Endodermal cell (in vitro differentiated cells): ENCODE measurements around the gene ERAL1. TPM values are rescaled to one million over a fixed set of nuclear protein-coding genes. Genes with fewer than 3 reads are reported as not detected.

Source experiments
- DNase-seq: peaks from one replicate; pipeline ENCODE4 v3.0.0-alpha.2; 2017
- H3K27ac ChIP-seq: 2 replicates; pipeline ENCODE4 v1.5.1; 2013; ENCODE audit warnings: mild to moderate bottlenecking, low read depth, low read length, moderate library complexity
- H3K27me3 ChIP-seq: 2 replicates; pipeline ENCODE4 v1.6.1; 2013; ENCODE audit warnings: mild to moderate bottlenecking, low read length, moderate library complexity; ENCODE audit not compliant: insufficient read depth, control insufficient read depth, poor library complexity, severe bottlenecking
- H3K36me3 ChIP-seq: 2 replicates; pipeline ENCODE4 v1.7.0; 2013; ENCODE audit warnings: mild to moderate bottlenecking, low read length, moderate library complexity; ENCODE audit not compliant: control insufficient read depth, insufficient read depth
- H3K4me1 ChIP-seq: one replicate; pipeline ENCODE4 v1.7.0; 2013; ENCODE audit warnings: low read length; ENCODE audit not compliant: control insufficient read depth, insufficient read depth
- H3K4me3 ChIP-seq: 2 replicates; pipeline ENCODE4 v1.5.1; 2013; ENCODE audit warnings: mild to moderate bottlenecking, low read length, moderate library complexity
- H3K9ac ChIP-seq: 2 replicates; pipeline ENCODE4 v1.6.1; 2013; ENCODE audit warnings: mild to moderate bottlenecking, low read length, moderate library complexity; ENCODE audit not compliant: poor library complexity, severe bottlenecking; ENCODE audit errors: extremely low read depth
- H3K9me3 ChIP-seq: 2 replicates; pipeline ENCODE4 v1.6.1; 2013; ENCODE audit warnings: mild to moderate bottlenecking, low read length, moderate library complexity; ENCODE audit not compliant: control insufficient read depth
- H3K27ac Mint-ChIP-seq: 2 replicates; pipeline ENCODE4 v1.8.0; 2020; ENCODE audit warnings: mixed read lengths
- H3K27me3 Mint-ChIP-seq: 2 replicates; pipeline ENCODE4 v1.8.0; 2021; ENCODE audit warnings: mild to moderate bottlenecking, mixed read lengths; ENCODE audit not compliant: insufficient read depth
- H3K36me3 Mint-ChIP-seq: 2 replicates; pipeline ENCODE4 v1.8.0; 2020; ENCODE audit warnings: low read depth, mixed read lengths
- H3K4me1 Mint-ChIP-seq: 2 replicates; pipeline ENCODE4 v1.8.0; 2020; ENCODE audit warnings: mixed read lengths
- H3K4me3 Mint-ChIP-seq: 2 replicates; pipeline ENCODE4 v1.8.0; 2020; ENCODE audit warnings: mild to moderate bottlenecking, moderate library complexity, mixed read lengths
- H3K9me3 Mint-ChIP-seq: 2 replicates; pipeline ENCODE4 v1.8.0; 2020; ENCODE audit warnings: mild to moderate bottlenecking, mixed read lengths
- CTCF ChIP-seq: fragments of 200-600 bp; sonication (generic); conservative IDR thresholded peaks from 2 replicates; pipeline ENCODE4 v1.5.0; 2021; ENCODE audit warnings: antibody characterized with exemption, mild to moderate bottlenecking
- WGBS, 2 experiments: methylation state at CpG; one replicate each; pipeline versions ENCODE4 v1.1.5 to v1.1.7; 2013; ENCODE audit warnings: missing lambda C conversion rate in 2 of 2, mixed read lengths in 1 of 2; ENCODE audit not compliant: insufficient coverage in 1 of 2, insufficient read length in 1 of 2; 5-methylcytosine and 5-hydroxymethylcytosine counted together
- total RNA-seq, 2 donors: library from RNA; stranded (reverse); fragmentation: NEBNext Ultra II Directional in 1 of 2; extraction: Animal tissue kit (Norgen Biotek cat#: 25700) in 1 of 2; gene quantifications; 2 replicates in 1 of 2; 3 replicates in 1 of 2; pipeline ENCODE4 v1.2.1, GENCODE V29; 2021

ERAL1 gene
- total RNA-seq, 2 donors from 2014 or later: 54.2 to 60.9 TPM

GRCh38 chr17:28863953-28864352, 9.1 kb downstream of the ERAL1 start:
- no peaks in the 10 kb centered on the region for H3K9me3 Mint-ChIP-seq
- no peak for TF ChIP-seq CTCF
- WGBS, 2 experiments: 100% methylated on average over 1 of the region's 1 CpG
- H3K4me3 Mint-ChIP-seq: no peak overlapping the region
- no peak for DNase-seq
- H3K9me3 ChIP-seq: no peaks in the 10 kb centered on the region
- H3K27me3 Mint-ChIP-seq: peaks cover 2% of the 10 kb centered on the region
- peaks cover 19% of the 10 kb centered on the region for H3K36me3 Mint-ChIP-seq
- H3K36me3 ChIP-seq: peaks cover 8% of the 10 kb centered on the region
- no peak overlapping the region for H3K4me3 ChIP-seq
- peaks cover 11% of the 10 kb centered on the region for H3K4me1 Mint-ChIP-seq
- H3K27me3 ChIP-seq: no peaks in the 10 kb centered on the region
- no peaks in the 10 kb centered on the region for H3K4me1 ChIP-seq
- no peak overlapping the region for H3K9ac ChIP-seq
- H3K27ac ChIP-seq: no peak overlapping the region
- H3K27ac Mint-ChIP-seq: no peak overlapping the region

GRCh38 chr17:28864991-28865849, 10.4 kb downstream of the ERAL1 start:
- Histone ChIP-seq H3K36me3 (peaks cover 5% of the 10 kb centered on the region), H3K4me1 (no peaks in the 10 kb centered on the region), H3K4me3 (no peak overlapping the region), H3K9me3 (no peaks in the 10 kb centered on the region), H3K9ac (no peak overlapping the region), H3K27me3 (no peaks in the 10 kb centered on the region), H3K27ac (no peak overlapping the region)
- H3K4me1 Mint-ChIP-seq: peaks cover 11% of the 10 kb centered on the region
- WGBS, 2 experiments: 84 to 85% methylated on average over 9 to 11 of the region's 11 CpGs
- peak overlapping the region; percentile 58 for H3K27ac Mint-ChIP-seq
- H3K36me3 Mint-ChIP-seq: peaks cover 13% of the 10 kb centered on the region
- TF ChIP-seq CTCF: no peak
- H3K4me3 Mint-ChIP-seq: no peak overlapping the region
- no peaks in the 10 kb centered on the region for H3K9me3 Mint-ChIP-seq
- peaks cover 2% of the 10 kb centered on the region for H3K27me3 Mint-ChIP-seq
- no peak for DNase-seq

DNA sequence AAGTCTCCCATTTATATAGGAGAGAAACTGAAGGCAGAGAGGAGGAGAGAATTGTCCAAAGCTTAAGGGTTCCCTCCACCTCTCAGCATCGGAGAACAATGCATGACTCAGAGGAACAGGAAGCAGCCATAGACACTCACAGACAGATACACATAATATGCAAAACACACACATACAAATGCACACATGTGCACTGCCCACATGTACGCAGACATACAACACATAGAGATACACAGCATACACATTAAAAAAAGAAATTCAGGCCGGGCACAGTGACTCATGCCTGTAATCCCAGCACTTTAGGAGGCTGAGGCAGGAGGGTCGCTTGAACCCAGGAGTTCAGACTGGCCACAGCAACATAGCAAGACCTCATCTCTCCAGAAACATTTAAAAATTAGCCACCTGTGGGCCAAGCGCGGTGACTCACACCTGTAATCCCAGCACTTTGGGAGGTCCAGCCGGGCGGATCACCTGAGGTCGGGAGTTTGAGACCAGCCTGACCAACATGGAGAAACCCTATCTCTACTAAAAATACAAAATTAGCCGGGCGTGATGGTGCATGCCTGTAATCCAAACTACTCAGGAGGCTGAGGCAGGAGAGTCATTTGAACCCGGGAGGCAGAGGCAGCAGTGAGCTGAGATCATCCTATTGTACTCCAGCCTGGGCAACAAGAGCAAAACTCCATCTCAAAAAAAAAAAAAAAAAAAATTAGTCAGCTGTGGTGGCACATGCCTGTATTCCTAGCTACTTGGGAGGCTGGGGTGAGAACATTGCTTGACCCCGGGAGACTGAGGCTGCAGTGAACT, 11.3 kb downstream of the ERAL1 start:
- 91 to 93% methylated on average over 11 to 13 of the region's 13 CpGs for WGBS, 2 experiments
- H3K27ac Mint-ChIP-seq: peak overlapping the region; percentile 16

More for the DNA sequence above, 11.3 kb downstream of the ERAL1 start:
- Histone ChIP-seq H3K27ac (no peak overlapping the region), H3K4me3 (no peak overlapping the region), H3K4me1 (no peaks in the 10 kb centered on the region), H3K36me3 (no peaks in the 10 kb centered on the region), H3K9me3 (no peaks in the 10 kb centered on the region), H3K27me3 (no peaks in the 10 kb centered on the region), H3K9ac (no peak overlapping the region)
- Mint-ChIP-seq H3K27me3 (peaks cover 2% of the 10 kb centered on the region), H3K36me3 (peaks cover 7% of the 10 kb centered on the region), H3K4me3 (no peak overlapping the region), H3K9me3 (no peaks in the 10 kb centered on the region), H3K4me1 (peaks cover 13% of the 10 kb centered on the region)
- no peak for TF ChIP-seq CTCF
- DNase-seq: no peak
